NK-92 treated with Interleukin-12 subunit alpha and Interleukin-12 subunit beta, amount 100 ng/mL, for 24 hours (cell line): Measurements from ENCODE around the gene NTNG1.

Experiments used
- DNase-seq: peaks from one replicate; lab custom pipeline; 2025; lab: John Stamatoyannopoulos, UW

Gene NTNG1

DNA sequence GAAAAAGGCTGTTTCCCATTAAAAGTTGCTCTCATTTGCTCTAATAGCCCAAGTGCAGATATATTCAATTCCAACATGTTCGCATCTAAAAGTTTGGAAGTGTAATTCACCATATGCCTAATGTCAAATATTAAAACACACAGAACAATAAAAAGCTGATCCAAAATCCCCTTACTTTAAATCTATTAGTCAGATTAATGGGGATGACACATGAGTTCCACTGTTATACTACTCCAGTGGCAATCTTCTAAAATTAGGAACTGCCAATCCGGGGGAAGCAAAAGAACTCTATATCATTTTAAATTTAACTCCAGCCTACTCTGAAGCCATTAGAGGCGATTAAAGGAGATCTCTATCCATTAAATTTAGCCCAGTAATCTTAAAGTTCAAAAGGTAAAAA, 317.1 kb downstream of the NTNG1 start:
- DNase-seq: no peak

DNA sequence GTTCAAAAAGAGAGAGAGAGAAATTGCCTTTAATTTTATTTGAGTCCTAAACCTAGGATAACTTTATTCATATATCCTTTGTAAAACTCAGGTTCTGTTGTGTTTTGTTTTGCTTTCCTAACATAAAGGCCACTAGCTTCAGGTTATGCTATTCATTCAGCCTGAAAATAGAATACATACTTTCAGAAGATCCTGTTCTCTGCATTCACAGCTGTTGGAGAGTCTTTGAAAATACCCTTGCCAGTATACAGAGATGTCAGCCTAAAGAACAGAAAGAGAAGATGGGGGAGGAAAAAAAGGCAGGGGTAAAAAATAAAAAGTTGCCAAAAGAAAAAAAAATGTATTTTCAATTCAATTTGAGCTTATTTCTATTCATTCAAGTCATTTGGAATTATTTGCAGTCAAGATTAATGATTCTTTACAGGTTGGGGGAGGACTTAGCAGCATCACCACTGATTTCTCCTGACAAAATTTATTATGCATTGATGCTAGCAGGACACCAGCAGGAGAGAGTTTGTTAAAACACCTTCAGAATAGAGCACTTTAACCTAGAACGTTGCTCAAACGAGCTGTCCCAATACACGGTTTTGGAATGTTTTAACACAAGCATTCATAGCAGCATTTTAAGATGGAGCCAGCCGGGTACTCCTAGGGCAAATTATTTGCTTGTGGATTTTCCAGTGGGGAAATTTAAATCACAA, 318.5 kb downstream of the NTNG1 start:
- no peak for DNase-seq

DNA sequence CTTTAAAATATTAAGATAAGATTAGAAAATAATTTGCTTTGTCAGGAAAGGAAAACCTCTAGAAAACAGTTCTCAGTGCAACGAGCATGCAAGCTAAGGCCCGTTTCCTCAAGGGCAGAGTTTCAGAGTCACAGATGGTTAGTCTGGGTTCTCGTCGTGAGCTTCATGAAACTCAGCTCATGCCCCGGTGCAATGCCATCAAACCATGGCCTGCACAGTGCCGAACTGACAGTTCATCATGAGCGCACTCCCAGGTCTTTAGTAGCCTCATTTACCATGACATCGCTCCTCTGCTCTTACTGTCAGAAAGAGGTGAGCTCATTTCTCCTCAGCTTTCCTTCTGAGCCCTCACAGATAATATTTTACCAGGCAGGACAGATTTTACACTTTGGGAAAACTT, 319.2 kb downstream of the NTNG1 start:
- no peak for DNase-seq

DNA sequence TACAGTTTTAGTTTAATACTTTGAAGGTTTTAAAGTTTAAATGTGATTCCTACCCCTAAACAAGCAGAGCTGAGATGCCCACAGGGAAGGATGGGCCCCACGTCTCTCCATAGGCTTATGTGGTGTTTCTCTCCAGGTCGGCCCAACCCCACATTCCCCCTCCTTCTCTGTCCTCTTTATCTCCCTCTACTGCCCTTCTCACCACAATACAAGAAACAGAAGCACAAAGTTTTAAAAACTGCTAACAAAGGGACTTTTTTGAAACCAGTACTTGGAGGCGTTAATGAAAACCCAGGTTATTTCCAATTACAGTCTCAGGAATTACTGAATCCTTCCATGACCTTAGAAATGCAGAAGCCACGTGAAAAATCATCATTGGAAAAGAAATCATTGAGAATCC, 324.0 kb downstream of the NTNG1 start:
- DNase-seq: no peak

DNA sequence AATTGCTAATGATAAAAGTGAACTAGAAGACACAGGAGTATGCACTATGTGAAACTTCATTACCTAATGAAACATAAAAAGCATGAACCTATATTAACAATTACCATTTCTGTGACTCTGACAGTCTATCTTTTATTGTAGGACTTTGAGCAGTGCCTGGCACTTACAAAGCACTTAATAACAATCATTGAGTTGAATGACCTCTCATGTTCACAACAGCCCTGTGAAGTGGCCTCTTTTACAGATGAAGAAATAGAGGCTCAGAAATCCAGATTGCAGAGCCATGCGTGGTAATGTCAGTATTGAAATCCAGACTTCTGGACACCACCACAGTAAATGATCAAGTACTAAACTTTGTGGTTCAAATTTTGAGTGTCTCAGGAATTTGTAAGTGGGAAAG, 326.4 kb downstream of the NTNG1 start:
- DNase-seq: no peak

DNA sequence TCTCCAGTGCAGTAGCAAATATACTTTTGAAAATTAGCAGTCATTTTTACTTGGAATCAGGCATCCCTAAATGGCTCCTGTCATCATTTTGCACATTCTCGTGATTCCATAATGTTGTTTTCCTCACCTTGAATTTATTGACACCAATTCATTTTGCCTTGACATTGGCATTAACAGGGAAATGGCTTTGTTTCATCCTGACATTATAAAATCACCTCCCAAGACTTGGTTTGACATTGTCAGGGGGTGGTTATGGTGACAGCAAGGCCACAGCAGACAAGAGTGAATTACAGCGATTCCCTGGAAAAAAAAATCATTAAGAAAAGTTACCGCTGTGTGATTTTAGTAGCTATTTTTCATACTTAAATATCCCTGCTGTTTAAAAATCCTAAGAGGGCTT, 327.0 kb downstream of the NTNG1 start:
- DNase-seq: no peak

DNA sequence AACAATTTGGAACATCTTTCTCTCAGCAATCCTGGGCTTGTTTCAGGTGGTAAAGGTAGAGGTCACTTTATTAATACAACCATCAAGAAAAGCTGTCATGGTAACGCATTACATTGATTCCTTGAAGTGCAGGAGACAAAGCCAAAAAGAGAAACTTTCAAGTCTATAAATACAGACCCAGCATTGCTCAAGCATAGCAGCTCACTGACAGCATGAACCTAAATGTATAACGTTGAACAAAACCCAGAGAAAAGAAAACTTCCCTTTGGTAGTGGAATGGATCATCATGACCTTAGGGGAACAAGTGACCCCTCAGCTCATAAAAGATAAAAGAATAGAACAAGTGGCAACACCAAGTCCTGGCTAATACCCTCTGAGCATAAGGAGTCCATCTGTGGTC, 332.2 kb downstream of the NTNG1 start:
- no peak for DNase-seq

DNA sequence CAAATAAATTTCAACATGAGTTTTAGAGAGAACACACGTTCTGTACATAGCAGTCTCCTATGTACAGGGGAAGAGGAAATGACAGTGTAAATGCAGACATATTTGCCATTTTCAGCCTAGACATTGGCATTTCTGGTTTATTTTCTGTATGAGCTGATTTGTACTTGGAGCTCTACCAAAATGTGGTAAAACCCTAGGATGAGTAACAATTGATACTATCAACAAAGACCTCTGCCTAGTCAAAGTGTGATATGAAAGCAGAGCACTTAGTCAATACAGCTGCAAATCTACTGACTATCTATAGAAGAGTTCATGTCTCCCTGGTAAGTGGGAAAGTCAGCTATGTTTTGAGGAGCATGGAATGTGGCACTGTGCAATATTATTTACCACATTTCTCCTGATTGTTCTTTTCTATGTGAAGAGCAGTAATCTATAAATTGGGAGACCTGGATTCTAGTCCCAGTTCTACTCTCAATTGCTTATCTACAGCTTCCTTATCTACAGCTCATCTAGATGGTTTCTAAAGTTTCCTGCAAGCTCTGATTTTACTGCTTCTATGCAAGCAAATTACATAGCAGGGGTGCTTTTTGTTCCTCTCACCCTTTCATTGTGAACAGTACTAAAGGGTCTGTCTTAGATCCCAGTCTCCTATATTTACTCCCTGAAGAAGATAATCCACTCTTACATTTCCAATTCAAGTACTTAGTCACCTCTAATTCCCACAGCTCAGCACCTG, 334.2 kb downstream of the NTNG1 start:
- no peak for DNase-seq

DNA sequence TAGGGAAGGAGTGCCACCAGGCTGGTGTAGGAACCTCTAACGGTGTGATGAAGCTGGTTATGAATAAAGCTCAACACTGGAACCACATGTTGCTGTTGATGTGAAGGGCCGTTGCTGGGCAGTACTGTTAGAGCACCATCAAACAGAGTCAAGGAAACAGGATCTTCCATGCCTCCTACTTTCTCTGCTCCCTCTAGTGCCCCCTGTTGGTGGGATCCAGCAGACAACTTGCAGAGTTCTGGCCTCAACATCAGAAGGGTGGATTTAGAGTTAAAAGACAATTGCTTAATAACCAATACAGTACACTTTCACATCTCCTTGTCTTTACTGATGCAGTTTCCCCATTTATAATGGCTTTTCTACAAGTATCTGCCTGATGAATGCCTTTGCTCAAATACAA, 336.4 kb downstream of the NTNG1 start:
- no peak for DNase-seq

DNA sequence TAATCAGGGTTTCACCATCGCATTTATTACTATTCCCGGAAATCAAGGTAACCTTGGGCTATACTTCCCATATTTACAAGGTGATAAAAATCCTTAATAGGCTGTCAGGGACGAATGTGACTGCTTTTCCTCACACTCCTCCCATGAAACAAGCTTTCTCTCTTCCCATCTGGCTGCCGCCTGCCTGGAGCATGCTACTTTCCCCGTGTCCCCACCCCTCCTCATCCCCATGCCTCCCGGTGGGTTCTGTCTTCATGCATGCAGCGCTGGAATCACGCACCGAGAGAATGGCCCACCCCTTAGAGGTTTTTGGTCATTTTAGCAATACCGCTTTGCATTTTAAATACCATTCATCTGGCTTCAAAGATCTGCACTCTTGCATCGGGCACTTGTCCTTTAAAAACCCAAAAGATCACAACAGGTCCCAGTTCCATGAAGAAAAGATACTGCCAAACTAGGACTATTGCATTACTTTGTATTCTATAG, 339.1 kb downstream of the NTNG1 start:
- no peak for DNase-seq

DNA sequence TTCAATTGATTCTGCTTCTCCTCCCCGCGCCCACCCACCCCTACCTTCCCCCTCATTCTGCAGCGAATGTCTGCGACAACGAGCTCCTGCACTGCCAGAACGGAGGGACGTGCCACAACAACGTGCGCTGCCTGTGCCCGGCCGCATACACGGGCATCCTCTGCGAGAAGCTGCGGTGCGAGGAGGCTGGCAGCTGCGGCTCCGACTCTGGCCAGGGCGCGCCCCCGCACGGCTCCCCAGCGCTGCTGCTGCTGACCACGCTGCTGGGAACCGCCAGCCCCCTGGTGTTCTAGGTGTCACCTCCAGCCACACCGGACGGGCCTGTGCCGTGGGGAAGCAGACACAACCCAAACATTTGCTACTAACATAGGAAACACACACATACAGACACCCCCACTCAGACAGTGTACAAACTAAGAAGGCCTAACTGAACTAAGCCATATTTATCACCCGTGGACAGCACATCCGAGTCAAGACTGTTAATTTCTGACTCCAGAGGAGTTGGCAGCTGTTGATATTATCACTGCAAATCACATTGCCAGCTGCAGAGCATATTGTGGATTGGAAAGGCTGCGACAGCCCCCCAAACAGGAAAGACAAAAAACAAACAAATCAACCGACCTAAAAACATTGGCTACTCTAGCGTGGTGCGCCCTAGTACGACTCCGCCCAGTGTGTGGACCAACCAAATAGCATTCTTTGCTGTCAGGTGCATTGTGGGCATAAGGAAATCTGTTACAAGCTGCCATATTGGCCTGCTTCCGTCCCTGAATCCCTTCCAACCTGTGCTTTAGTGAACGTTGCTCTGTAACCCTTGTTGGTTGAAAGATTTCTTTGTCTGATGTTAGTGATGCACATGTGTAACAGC, 339.9 kb downstream of the NTNG1 start:
- no peak for DNase-seq

DNA sequence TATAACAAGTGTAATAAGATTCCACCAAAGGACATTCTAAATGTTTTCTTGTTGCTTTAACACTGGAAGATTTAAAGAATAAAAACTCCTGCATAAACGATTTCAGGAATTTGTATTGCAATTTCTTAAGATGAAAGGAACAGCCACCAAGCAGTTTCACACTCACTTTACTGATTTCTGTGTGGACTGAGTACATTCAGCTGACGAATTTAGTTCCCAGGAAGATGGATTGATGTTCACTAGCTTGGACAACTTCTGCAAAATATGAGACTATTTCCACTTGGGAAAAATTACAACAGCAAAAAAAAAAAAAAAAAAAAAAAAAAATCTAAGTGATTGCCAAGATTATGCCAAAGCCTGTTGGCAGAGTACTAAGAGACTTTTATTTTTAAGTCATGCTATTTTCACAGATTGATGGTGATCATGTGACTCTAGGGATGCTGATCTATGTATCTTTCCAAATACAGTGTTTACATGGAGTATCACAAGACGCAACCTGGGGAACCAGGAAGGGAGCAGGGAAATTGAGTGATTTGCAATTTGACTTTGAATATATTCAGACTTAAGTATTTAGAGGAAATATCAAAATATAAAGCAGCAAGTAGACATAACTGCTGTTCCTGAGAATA, 341.0 kb downstream of the NTNG1 start:
- DNase-seq: no peak

DNA sequence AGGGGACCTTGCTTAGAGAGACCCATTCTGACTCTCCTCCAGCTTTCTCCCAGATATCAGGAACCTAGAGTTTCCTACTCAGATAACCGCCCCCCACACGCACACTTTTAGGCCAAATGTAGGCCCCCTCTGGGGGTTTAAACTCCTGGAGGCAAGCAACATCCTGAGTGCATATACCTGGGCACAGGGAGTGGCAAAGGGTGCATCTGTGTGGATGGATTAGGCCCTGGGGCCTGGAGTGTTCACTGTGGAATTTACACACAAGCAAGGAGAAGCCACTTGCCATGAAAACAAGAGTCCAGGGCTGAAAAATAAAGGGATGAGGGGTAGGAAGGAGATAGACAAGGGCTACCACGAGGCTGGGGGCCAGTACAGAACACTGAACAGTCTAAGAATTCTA, 343.1 kb downstream of the NTNG1 start:
- DNase-seq: no peak

DNA sequence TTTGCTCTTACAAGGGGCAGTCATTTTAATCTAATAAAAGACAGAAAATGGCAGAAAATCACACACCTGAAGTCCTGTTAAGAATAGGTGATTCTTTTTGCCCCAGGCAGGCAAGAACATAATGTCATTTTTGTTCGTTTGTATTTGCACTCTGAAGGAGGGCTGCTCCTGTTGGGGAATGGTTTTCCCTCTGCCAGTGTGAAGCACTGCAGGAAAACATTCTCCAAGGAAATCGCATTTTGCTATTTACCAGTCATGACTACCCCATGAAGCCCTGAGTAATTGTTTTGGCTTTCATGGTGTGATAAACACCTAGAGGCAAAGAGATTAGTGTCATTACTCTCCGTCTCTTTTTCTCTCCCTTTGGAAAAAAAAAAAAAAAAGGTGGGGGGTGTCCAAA, 345.5 kb downstream of the NTNG1 start:
- DNase-seq: no peak

DNA sequence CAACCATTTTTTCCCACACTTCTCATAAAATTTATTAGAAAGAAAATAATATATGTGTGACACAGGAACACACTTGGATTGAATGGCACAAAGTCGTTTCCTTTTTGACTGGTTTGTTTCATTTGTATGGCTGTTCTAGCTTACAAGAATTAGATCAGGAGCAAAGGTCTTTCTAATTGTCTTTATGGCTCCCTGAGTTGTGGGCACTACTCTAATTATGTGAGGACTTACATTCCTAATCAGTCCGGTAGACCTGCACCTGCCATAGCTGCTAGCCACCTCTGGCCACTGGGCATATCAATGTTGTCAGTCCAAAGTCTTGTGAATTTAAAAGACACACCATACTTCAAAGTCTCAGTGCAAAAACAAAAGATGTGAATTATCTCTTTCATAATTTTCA, 346.7 kb downstream of the NTNG1 start:
- DNase-seq: no peak

DNA sequence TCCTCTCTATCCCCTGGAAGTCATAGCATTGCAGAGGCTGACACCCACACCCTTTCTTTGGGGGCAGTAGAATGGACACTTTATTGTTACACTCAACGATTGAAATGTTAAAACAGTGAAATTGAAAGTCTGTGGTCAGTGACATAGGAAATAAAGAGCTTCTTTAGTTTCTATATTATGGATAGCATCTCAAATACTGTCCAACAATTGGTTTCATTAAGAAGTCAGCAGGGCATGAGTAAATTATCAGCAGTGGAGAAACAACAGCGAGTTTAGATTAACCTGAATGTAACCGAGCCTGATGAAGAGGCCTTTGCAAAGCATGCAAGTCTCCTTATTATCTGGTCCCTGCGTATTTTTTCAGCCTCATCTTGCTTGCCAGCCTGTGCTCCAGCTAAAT, 350.7 kb downstream of the NTNG1 start:
- no peak for DNase-seq

DNA sequence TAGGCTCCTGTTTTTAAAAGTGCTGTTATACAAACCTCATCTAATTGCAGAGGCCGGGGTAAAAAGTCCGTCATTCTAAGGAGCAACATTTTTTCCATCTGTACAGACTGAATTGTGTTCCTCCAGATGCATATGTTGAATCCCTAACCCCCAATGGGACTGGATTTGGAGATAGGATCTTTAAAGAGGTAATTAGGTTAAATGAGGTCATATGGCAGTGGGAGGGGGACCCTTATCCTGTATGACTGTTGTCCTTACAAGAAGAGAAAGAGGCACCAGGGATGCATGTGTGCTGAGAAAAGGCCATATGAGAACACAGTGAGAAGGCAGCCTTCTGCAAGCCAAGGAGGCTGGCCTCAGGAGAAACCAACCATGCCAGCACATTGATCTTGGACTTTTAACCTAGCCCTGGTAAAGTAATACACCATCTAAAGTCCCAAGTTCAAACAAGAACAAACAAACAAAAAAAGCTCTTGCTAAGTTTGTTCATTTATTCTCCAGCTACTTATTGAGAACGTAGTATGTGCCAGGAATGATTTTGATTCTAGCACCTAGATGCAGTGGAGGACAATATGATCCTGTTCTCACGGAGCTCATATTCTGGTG, 352.4 kb downstream of the NTNG1 start:
- DNase-seq: no peak

DNA sequence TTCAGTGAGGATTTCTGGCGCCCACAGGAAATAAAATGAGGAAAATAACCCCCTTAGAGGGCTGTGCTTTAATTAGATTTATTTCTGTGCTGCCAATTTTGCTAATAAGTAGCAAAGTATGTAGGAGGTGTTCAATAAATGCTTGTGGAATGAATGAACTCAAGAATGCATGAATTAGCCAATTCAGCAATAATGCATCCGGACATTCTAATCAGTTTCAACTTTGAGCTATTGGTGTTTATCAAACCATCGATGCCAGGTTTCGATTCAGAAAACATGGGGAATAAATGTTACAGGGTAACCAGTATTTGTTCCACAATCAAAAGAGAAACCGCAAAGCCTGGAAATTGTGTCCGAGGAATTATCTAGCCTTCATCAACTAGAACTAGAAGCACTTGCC, 353.2 kb downstream of the NTNG1 start:
- no peak for DNase-seq

DNA sequence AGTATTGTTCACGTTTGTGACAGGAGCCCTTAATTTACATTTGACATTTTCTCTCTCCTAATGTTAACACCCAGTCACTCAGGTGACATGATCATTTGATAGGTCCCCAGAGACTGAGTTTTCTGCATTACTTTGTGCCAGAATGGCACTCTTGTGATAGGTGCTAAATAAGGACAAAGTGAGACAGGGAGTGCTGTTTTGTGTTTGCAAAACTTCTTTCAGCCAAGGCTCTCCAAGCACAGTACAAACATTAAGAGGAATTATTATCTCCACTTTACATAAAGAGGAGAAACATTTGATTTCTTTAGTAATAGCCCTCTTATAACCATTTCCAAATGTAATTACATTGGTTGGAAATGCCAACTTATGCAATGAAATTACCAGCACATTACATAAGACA, 355.2 kb downstream of the NTNG1 start:
- no peak for DNase-seq

DNA sequence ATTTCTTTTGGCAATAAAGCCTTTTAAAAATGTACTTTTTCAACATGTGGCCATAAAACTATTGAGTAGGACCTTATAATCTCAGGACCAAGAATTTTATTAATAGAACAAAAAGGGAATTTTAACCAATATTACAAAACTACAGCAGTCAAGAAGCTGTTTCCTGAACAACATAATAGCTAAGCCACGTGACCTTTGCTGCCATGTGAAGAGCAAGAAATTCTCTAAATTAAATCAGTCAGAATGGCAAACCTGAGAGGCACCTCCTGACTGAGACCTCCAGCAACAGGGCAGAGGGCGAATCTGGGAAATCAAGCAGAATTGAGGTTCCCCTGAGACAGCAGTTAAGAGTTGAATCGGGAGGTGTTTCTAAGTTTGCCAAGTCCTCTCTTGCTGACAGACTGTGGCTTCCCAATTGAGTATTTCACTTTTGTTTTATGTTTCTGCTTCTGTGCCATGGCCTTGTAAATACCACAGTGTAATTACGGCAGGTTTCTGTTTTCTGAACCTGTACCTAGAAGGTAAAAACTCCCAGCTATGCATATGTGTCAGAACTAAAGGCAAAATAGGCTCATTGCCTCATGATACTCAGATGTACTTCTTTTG, 358.4 kb downstream of the NTNG1 start:
- DNase-seq: no peak

DNA sequence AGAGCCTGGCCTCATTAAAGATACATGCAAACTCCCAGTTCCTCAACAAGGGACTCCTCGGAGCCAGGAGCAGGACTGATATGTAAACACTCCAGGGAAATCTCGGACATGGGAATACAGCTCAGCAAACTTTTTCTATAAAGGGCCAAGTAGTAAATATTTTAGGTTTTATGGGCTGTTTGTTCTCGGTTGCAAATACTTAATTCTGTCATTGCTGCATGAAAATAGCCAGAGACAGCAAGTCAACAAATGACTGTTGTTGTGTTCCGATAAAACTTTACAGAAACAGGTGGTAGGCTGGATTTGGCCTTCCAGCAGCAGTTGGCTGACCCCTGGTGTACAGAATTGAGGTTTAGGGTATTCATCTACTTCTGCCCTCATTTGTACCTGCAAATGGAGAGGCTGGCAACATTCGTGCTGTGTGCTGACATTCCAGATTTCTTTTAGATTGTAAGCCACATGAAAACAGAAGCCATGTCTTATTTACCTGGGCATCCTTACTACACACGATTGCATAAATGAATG, 360.3 kb downstream of the NTNG1 start:
- no peak for DNase-seq
